Endothelial cell of umbilical vein (primary cell): Measurements from ENCODE around the gene C1orf216. TPM values are rescaled to one million over a fixed set of nuclear protein-coding genes. Genes with fewer than 3 reads are reported as not detected.

Source experiments
- Bru-seq: library from RNA; stranded (reverse); fragments of 400-500 nt; gene quantifications from one replicate; lab custom pipeline; 2021; lab: Mats Ljungman, UMichigan
- BruChase-seq, 2 experiments: library from RNA; stranded (reverse); fragments of 400-500 nt; gene quantifications; one replicate each; lab custom pipeline; 2021; lab: Mats Ljungman, UMichigan
- BruUV-seq: library from RNA; stranded (reverse); fragments of 400-500 nt; replicated peaks from 2 replicates; lab custom pipeline; 2021; lab: Mats Ljungman, UMichigan
- CTCF ChIA-PET: fragments of 300-600, 350-600 bp; sonication (Branson Sonifier 250); formaldehyde crosslinking; loops from one replicate; lab custom pipeline; 2021; ENCODE audit warnings: antibody characterized with exemption, inconsistent platforms; lab: Charles Lee
- POLR2A ChIA-PET: fragments of 300-600, 350-600 bp; sonication (Branson Sonifier 250); formaldehyde crosslinking; loops from one replicate; lab custom pipeline; 2021; ENCODE audit warnings: antibody characterized with exemption, inconsistent platforms; lab: Charles Lee
- DNase-seq: peaks from one replicate; pipeline ENCODE4 v3.0.0-alpha.2; 2011; ENCODE audit warnings: low read depth, low spot score
- FAIRE-seq: peaks from 2 replicates; lab custom pipeline; 2011; peaks lifted over from hg19 to GRCh38; lab: Jason Lieb, UNC
- H2AFZ ChIP-seq: 2 replicates; pipeline ENCODE4 v1.6.0; 2012; ENCODE audit warnings: low read depth, low read length, control low read depth, inconsistent platforms
- H3K27ac ChIP-seq: 2 replicates; pipeline ENCODE4 v1.5.1; 2011; ENCODE audit warnings: low read depth, mild to moderate bottlenecking, control low read depth, low read length, moderate library complexity; ENCODE audit not compliant: insufficient read depth
- H3K27me3 ChIP-seq, 2 experiments: 2 replicates each; pipeline versions ENCODE4 v1.6.0 to v1.6.1; 2011; ENCODE audit warnings: low read length in 2 of 2, mixed read lengths in 1 of 2; ENCODE audit not compliant: control insufficient read depth in 2 of 2, insufficient read depth in 2 of 2
- H3K36me3 ChIP-seq, 2 experiments: 2 replicates in 1 of 2; 3 replicates in 1 of 2; pipeline ENCODE4 v1.5.1; 2011; ENCODE audit warnings: low read length in 2 of 2, mild to moderate bottlenecking in 1 of 2, moderate library complexity in 1 of 2; ENCODE audit not compliant: control insufficient read depth in 2 of 2, insufficient read depth in 2 of 2; ENCODE audit errors: extremely low read depth in 1 of 2
- H3K4me1 ChIP-seq: 3 replicates; pipeline ENCODE4 v1.5.1; 2011; ENCODE audit warnings: mild to moderate bottlenecking, low read length; ENCODE audit not compliant: control insufficient read depth, insufficient read depth; ENCODE audit errors: extremely low read depth
- H3K4me2 ChIP-seq: 2 replicates; pipeline ENCODE4 v1.6.1; 2011; ENCODE audit warnings: low read length, control low read depth, mixed read lengths; ENCODE audit not compliant: insufficient read depth
- H3K4me3 ChIP-seq, 3 experiments: fragments of 200-600 bp in 1 of 3; sonication (generic), shearing (Covaris generic) in 1 of 3; replicated peaks in 1 of 3; 2 replicates each; pipeline ENCODE4 v1.5.1; 2011 to 2016; ENCODE audit warnings: control low read depth in 3 of 3, low read length in 3 of 3, mild to moderate bottlenecking in 2 of 3, inconsistent platforms in 1 of 3, low read depth in 1 of 3, moderate library complexity in 1 of 3; ENCODE audit not compliant: insufficient read depth in 1 of 3
- H3K79me2 ChIP-seq: 2 replicates; pipeline ENCODE4 v1.6.0; 2012; ENCODE audit warnings: low read length, inconsistent platforms; ENCODE audit not compliant: control insufficient read depth, insufficient read depth
- H3K9ac ChIP-seq: replicated peaks from 2 replicates; pipeline ENCODE3; 2011; ENCODE audit warnings: low read length, control low read depth; ENCODE audit not compliant: insufficient read depth; ENCODE audit errors: extremely low read depth
- H3K9me1 ChIP-seq: replicated peaks from 3 replicates; pipeline ENCODE4 v1.6.0; 2011; ENCODE audit warnings: mild to moderate bottlenecking, low read length; ENCODE audit not compliant: control insufficient read depth, insufficient read depth; ENCODE audit errors: extremely low read depth
- H3K9me3 ChIP-seq: replicated peaks from 2 replicates; pipeline ENCODE4 v1.5.1; 2012; ENCODE audit warnings: low read length, inconsistent platforms; ENCODE audit not compliant: control insufficient read depth, insufficient read depth
- H4K20me1 ChIP-seq: replicated peaks from 2 replicates; pipeline ENCODE3; 2011; ENCODE audit warnings: mild to moderate bottlenecking, low read length; ENCODE audit not compliant: control insufficient read depth, insufficient read depth; ENCODE audit errors: extremely low read depth
- FOS ChIP-seq: IDR thresholded peaks from 2 replicates; pipeline ENCODE4 v1.6.1; 2011; ENCODE audit warnings: mild to moderate bottlenecking, low read length, moderate library complexity, borderline replicate concordance; ENCODE audit not compliant: insufficient read depth
- GATA2 ChIP-seq: IDR thresholded peaks from 2 replicates; pipeline ENCODE4 v1.7.0; 2011; ENCODE audit warnings: low read depth, mild to moderate bottlenecking, moderate library complexity, mixed read lengths, low read length; ENCODE audit not compliant: insufficient read length, insufficient read depth
- MAX ChIP-seq: IDR thresholded peaks from 2 replicates; pipeline ENCODE4 v1.6.1; 2011; ENCODE audit not compliant: insufficient read depth, insufficient read length
- POLR2A ChIP-seq: IDR thresholded peaks from 2 replicates; pipeline ENCODE4 v1.6.1; 2012; ENCODE audit warnings: low read depth, mild to moderate bottlenecking, control low read depth, low read length
- POLR2AphosphoS5 ChIP-seq: IDR thresholded peaks from 2 replicates; pipeline ENCODE4 v1.6.1; 2012; ENCODE audit warnings: low read depth, mild to moderate bottlenecking, control low read depth, low read length, moderate library complexity; ENCODE audit not compliant: insufficient read depth
- dilution Hi-C: fragments of 300-500 bp; cut with MboI; formaldehyde crosslinking; loops from one replicate; pipeline ENCODE4 v1.15.0; 2019; ENCODE audit warnings: low sequenced_read_pairs; ENCODE audit not compliant: extremely low pct_ligation_motif_present
- intact Hi-C: fragments of 100-400 bp; cut with micrococcal nuclease; formaldehyde crosslinking; loops from one replicate; pipeline ENCODE4 v1.10.0; 2022
- long read RNA-seq: library from polyadenylated mRNA; stranded (forward); transcript quantifications from one replicate; pipeline ENCODE4 v2.0.0, GENCODE V29; 2021
- polyA minus RNA-seq, 3 experiments: library from RNA; depleted of rRNA, polyadenylated mRNA; stranded (reverse); fragments of >200 nt; gene quantifications; 1 replicate in 1 of 3; 2 replicates in 2 of 3; pipeline ENCODE4 v1.2.3, GENCODE V29; 2011
- polyA plus RNA-seq, 4 experiments: library from polyadenylated mRNA; depleted of rRNA in 3 of 4; stranded (reverse) in 3 of 4; unstranded in 1 of 4; fragments of >200 nt; gene quantifications; 2 replicates each; pipeline versions ENCODE4 v1.2.1 to v1.2.3, GENCODE V29; 2011 to 2012; ENCODE audit warnings: missing spikeins in 1 of 4
- total RNA-seq: library from RNA; stranded (reverse); gene quantifications from 2 replicates; pipeline ENCODE4 v1.2.3, GENCODE V29; 2021
- TF ChIP-seq, protein P1 (sequence below), 2 donors: IDR thresholded peaks; 1 replicate in 1 of 2; 2 replicates in 1 of 2; pipeline ENCODE4 v1.5.1; 2011; ENCODE audit warnings: low read length in 2 of 2, mild to moderate bottlenecking in 2 of 2, moderate library complexity in 2 of 2, control low read depth in 1 of 2, inconsistent platforms in 1 of 2, low read depth in 1 of 2; ENCODE audit not compliant: insufficient read depth in 1 of 2; ENCODE audit errors: extremely low read depth in 1 of 2

Gene C1orf216
- total RNA-seq (15.3 and 18.5 TPM in 2 replicates), polyA plus RNA-seq (12.4 and 13.3 TPM in 2 replicates), polyA minus RNA-seq (24.4 and 32.5 TPM in 2 replicates), Bru-seq, nascent RNA (percentile 60 among the genes with signal in this experiment), BruChase-seq, experiment 1, labeled RNA remaining after a 6-hour chase (percentile 87 among the genes with signal in this experiment), BruChase-seq, experiment 2, labeled RNA remaining after a 2-hour chase (percentile 88 among the genes with signal in this experiment)
- 10.2 and 11.5 TPM in 2 replicates for polyA plus RNA-seq (2011; cell fraction: cytosol; rRNA removed)
- 14.0 and 18.7 TPM in 2 replicates for polyA plus RNA-seq (2011; cell fraction: nucleus; rRNA removed)
- 14.1 and 17.0 TPM in 2 replicates for polyA plus RNA-seq (2012)
- polyA minus RNA-seq (2011; cell fraction: cytosol; rRNA and poly(A)+ RNA removed): 13.9 TPM
- polyA minus RNA-seq (2011; cell fraction: nucleus; rRNA and poly(A)+ RNA removed): 4.5 and 4.9 TPM in 2 replicates
- long read RNA-seq, transcript C1orf216-201 (2 exons, 3,218 nt): major isoform, 22 of 32 reads
- long read RNA-seq, partial matches to known transcripts: 0 of 32 reads
- long read RNA-seq, other reads (novel, unspliced or antisense): 10 of 32 reads

DNA sequence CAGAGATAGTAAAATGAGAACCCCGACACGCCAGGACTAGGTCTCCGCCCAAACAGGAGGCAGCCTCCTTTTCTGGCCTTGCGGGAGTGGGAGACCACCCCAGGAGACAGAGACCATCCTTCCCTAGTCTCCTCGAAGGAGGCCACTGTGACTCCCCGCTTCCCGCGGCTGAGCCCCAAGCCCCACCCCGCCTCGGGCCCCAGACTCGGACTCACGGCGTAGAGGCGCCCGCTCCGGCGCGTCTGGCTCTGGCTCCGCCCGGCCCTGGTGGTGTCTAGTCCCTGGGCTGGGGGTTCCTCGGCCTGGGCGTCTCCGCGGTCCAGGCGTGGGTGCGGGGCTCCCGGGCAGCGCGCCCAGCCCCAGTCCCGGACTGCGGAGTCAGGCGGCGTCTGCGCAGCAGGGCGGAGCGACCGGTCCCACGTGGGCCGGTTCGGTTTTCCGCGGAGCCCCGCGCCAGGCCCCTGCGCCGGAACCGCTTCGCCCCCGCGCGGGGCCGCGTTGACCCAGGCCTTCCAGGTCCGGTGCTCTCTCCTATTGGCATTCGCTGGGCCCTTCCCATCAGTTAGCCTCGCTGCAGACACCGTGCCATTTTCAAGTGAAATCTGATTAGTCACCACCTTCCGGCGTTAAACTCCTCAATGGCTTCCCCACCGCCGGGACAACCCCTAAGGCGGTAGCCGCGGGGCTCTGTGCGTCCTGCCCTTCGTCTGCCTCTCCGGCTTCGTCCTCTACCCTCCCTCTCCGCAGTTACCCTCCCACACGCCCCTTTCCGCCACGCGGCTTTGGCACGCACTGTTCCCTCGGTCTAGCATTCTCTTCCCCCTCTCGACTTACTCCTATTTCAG is at the start of gene C1orf216:
C1orf216 (minus strand) TSS at position 393 of the 845 bp plus-strand sequence. CDS start 2,563 bp downstream, outside the sequence.
- dilution Hi-C loops: no loop called here
- Histone ChIP-seq H3K4me2 (peak within 1 kb of the TSS; percentile 76), H3K36me3 (peaks cover 0 to 12% of the 10 kb centered on the region in 2 experiments), H3K79me2 (peaks cover 32% of the 10 kb centered on the region), H4K20me1 (no peaks in the 10 kb centered on the region), H3K4me1 (peaks cover 13% of the 10 kb centered on the region), H3K9me3 (no peaks in the 10 kb centered on the region), H3K4me3 (peak within 1 kb of the TSS; percentile 65 to 84 (median 77)), H2AFZ (peak within 1 kb of the TSS; percentile 35), H3K27me3 (no peaks in the 10 kb centered on the region), H3K9ac (peak within 1 kb of the TSS; percentile 28), H3K27ac (peak within 1 kb of the TSS; percentile 42), H3K9me1 (no peaks in the 10 kb centered on the region)
- TSS peak; percentile 58 for BruUV-seq
- ChIA-PET CTCF (interaction anchor here (1.1 to 5.6 kb wide), 5 partner anchors 7 to 517 kb away, joined by 3 to 117 read pairs (median 57); no protein-coding TSS in a partner anchor), POLR2A (interaction anchor here (0.7 kb wide), 1 partner anchor 91 kb away, joined by 8 read pairs; no protein-coding TSS in a partner anchor)
- TF ChIP-seq FOS (no peak), POLR2AphosphoS5 (peak; percentile 94), GATA2 (no peak), MAX (peak; percentile 45), POLR2A (peak; percentile 86)
- TF ChIP-seq, protein P1, sequence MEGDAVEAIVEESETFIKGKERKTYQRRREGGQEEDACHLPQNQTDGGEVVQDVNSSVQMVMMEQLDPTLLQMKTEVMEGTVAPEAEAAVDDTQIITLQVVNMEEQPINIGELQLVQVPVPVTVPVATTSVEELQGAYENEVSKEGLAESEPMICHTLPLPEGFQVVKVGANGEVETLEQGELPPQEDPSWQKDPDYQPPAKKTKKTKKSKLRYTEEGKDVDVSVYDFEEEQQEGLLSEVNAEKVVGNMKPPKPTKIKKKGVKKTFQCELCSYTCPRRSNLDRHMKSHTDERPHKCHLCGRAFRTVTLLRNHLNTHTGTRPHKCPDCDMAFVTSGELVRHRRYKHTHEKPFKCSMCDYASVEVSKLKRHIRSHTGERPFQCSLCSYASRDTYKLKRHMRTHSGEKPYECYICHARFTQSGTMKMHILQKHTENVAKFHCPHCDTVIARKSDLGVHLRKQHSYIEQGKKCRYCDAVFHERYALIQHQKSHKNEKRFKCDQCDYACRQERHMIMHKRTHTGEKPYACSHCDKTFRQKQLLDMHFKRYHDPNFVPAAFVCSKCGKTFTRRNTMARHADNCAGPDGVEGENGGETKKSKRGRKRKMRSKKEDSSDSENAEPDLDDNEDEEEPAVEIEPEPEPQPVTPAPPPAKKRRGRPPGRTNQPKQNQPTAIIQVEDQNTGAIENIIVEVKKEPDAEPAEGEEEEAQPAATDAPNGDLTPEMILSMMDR (IDR thresholded peaks at IDR 0.05; ENCODE audit: extremely low read depth in 1 of 2, insufficient read depth in 1 of 2, low read depth in 1 of 2, low read length in 2 of 2): no peak
- FAIRE-seq: peak; percentile 79
- DNase-seq: peak; percentile 77
- intact Hi-C loops: loop anchor here (2.0 to 5.0 kb wide), 2 partner anchors 82 to 526 kb away; partner anchors contain the start of gene SFPQ
